Subcutaneous adipose tissue (tissue), 4 donors: ENCODE measurements around the gene TANGO6. TPM values are rescaled to one million over a fixed set of nuclear protein-coding genes. Genes with fewer than 3 reads are reported as not detected.

ENCODE experiments used
- CTCF ChIP-seq: fragments of 450-650 bp; IDR thresholded peaks from one replicate; pipeline ENCODE4 v1.5.1; 2016; ENCODE audit warnings: low read depth, mild to moderate bottlenecking, control low read depth, antibody characterized with exemption, moderate library complexity
- total RNA-seq, 4 donors: library from RNA; depleted of rRNA; stranded (reverse); fragments of >200 nt; gene quantifications; one replicate each; pipeline ENCODE4 v1.1.0, GENCODE V29; 2016

Gene TANGO6
- total RNA-seq, 4 donors from 2014 or later, result 14.3 to 19.4 (median 15.9) TPM

- TF ChIP-seq CTCF, result no peak
These were observed 194.2 kb downstream of the TANGO6 start for GRCh38 chr16:69037373-69038160.

- TF ChIP-seq CTCF, result no peak
These were observed 196.1 kb downstream of the TANGO6 start for GRCh38 chr16:69039333-69039941.

- no peak for TF ChIP-seq CTCF
These were observed 197.0 kb downstream of the TANGO6 start for GRCh38 chr16:69040144-69040909.

GRCh38 chr16:69048328-69049120, 205.2 kb downstream of the TANGO6 start:
- no peak for TF ChIP-seq CTCF

GRCh38 chr16:69049146-69049545, 205.8 kb downstream of the TANGO6 start:
- no peak for TF ChIP-seq CTCF

- no peak for TF ChIP-seq CTCF
These were observed 206.5 kb downstream of the TANGO6 start for GRCh38 chr16:69049603-69050375.
